RWPE2 (cell line): ENCODE measurements around the gene STRIP1.

Source experiments
- ATAC-seq: fragments of 200-7000 bp; cut with Tn5 transposase; 3 replicates; pipeline ENCODE4 v1.9.1; 2021; ENCODE audit warnings: low read depth
- DNase-seq: peaks from one replicate; pipeline ENCODE4 v3.0.0-alpha.2; 2020; ENCODE audit warnings: low spot score
- H3K27ac ChIP-seq: fragments of 450-650 bp; 2 replicates; pipeline ENCODE4 v1.5.1; 2017; ENCODE audit warnings: mild to moderate bottlenecking; ENCODE audit not compliant: poor library complexity, severe bottlenecking
- H3K27me3 ChIP-seq: fragments of 250-450 bp; sonication (Bioruptor Pico); 2 replicates; pipeline ENCODE4 v1.5.1; 2021; ENCODE audit warnings: mild to moderate bottlenecking, moderate library complexity; ENCODE audit not compliant: insufficient read depth, poor library complexity, severe bottlenecking
- H3K36me3 ChIP-seq: fragments of 250-450 bp; sonication (Bioruptor Pico); 2 replicates; pipeline ENCODE4 v1.5.1; 2020; ENCODE audit warnings: low read depth, mild to moderate bottlenecking, moderate library complexity
- H3K4me1 ChIP-seq: fragments of 250-450 bp; sonication (Bioruptor Pico); 2 replicates; pipeline ENCODE4 v1.5.1; 2021; ENCODE audit warnings: mild to moderate bottlenecking, moderate library complexity; ENCODE audit not compliant: insufficient read depth, poor library complexity, severe bottlenecking
- H3K4me3 ChIP-seq: fragments of 250-450 bp; sonication (Bioruptor Pico); 2 replicates; pipeline ENCODE4 v1.5.1; 2021; ENCODE audit warnings: mild to moderate bottlenecking, moderate library complexity; ENCODE audit not compliant: severe bottlenecking
- H3K9me3 ChIP-seq: fragments of 250-450 bp; sonication (Bioruptor Pico); 2 replicates; pipeline ENCODE4 v1.5.1; 2021; ENCODE audit warnings: mild to moderate bottlenecking, moderate library complexity; ENCODE audit not compliant: severe bottlenecking
- CTCF ChIP-seq: fragments of 450-650 bp; IDR thresholded peaks from one replicate; pipeline ENCODE4 v1.5.1; 2017; ENCODE audit warnings: mild to moderate bottlenecking, moderate library complexity; ENCODE audit not compliant: poor library complexity, severe bottlenecking

The STRIP1 gene, protein sequence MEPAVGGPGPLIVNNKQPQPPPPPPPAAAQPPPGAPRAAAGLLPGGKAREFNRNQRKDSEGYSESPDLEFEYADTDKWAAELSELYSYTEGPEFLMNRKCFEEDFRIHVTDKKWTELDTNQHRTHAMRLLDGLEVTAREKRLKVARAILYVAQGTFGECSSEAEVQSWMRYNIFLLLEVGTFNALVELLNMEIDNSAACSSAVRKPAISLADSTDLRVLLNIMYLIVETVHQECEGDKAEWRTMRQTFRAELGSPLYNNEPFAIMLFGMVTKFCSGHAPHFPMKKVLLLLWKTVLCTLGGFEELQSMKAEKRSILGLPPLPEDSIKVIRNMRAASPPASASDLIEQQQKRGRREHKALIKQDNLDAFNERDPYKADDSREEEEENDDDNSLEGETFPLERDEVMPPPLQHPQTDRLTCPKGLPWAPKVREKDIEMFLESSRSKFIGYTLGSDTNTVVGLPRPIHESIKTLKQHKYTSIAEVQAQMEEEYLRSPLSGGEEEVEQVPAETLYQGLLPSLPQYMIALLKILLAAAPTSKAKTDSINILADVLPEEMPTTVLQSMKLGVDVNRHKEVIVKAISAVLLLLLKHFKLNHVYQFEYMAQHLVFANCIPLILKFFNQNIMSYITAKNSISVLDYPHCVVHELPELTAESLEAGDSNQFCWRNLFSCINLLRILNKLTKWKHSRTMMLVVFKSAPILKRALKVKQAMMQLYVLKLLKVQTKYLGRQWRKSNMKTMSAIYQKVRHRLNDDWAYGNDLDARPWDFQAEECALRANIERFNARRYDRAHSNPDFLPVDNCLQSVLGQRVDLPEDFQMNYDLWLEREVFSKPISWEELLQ

GRCh38 chr1:110034451-110035235, at the start of gene STRIP1:
Gene STRIP1, plus strand, starts transcription at chr1:110034624. Its CDS starts 14 bp downstream, at chr1:110034638.
- H3K27ac ChIP-seq: peak within 1 kb of the TSS; percentile 39
- no peaks in the 10 kb centered on the region for H3K9me3 ChIP-seq
- peak within 1 kb of the TSS; percentile 96 for H3K4me3 ChIP-seq
- peaks cover 31% of the 10 kb centered on the region for H3K36me3 ChIP-seq
- peaks cover 9% of the 10 kb centered on the region for H3K4me1 ChIP-seq
- ATAC-seq (peak; percentile 86), DNase-seq (peak; percentile 87)
- no peaks in the 10 kb centered on the region for H3K27me3 ChIP-seq
- no peak for TF ChIP-seq CTCF

DNA sequence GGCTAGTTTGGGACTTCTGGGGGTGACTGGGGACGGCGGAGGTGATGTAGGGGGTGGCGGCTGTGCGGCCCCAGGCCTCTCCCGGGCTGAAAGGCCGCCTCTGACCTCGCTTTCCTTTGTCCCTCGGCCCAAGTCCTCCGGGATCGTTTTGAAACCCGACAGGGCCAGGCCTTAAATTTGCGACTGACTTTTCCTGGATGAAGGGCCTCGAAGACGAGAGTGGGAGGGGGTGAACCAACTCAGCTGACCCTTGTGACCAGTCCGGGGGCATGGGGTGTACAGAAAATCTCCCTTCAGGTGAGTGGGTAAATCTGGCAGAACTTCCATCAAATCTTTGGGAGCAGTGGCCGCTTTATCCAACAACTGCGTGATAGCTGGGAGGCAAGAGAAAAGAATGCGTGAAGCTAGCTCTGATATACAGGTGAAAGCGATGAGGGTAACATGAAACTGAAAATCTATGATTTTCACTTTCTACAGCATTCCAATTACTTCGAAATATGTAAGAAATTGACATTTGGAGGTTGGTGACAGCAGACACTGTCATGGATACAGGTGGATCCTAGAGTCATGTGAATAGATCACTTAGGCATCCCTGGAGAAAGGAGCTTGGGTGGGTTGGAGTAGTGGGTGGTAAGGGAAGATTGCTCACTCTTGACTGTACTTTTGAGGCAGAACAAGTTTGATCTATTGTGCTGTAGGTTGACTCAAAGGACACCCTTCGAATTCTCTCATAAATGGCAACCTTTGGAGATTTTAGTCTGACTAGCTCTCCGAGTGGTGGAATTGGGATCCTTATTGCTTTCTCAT, 49.0 kb upstream of the STRIP1 start:
- Histone ChIP-seq H3K36me3 (peaks cover 23% of the 10 kb centered on the region), H3K27ac (peak overlapping the region; percentile 57), H3K4me1 (peaks cover 5% of the 10 kb centered on the region), H3K9me3 (no peaks in the 10 kb centered on the region), H3K27me3 (no peaks in the 10 kb centered on the region), H3K4me3 (peak overlapping the region; percentile 62)
- no peak for DNase-seq
- peak; percentile 4; the same call in 2 of the 3 replicates for ATAC-seq
- TF ChIP-seq CTCF: no peak

GRCh38 chr1:109986054-109986444, 48.4 kb upstream of the STRIP1 start:
- TF ChIP-seq CTCF: no peak
- peaks cover 29% of the 10 kb centered on the region for H3K36me3 ChIP-seq
- H3K27me3 ChIP-seq: no peaks in the 10 kb centered on the region
- peaks cover 4% of the 10 kb centered on the region for H3K4me1 ChIP-seq
- no peak overlapping the region for H3K27ac ChIP-seq
- no peaks in the 10 kb centered on the region for H3K9me3 ChIP-seq
- ATAC-seq: no peak
- no peak for DNase-seq
- peak overlapping the region; percentile 62 for H3K4me3 ChIP-seq

- peaks cover 4% of the 10 kb centered on the region for H3K4me1 ChIP-seq
- no peak for TF ChIP-seq CTCF
- H3K27me3 ChIP-seq: no peaks in the 10 kb centered on the region
- peaks cover 29% of the 10 kb centered on the region for H3K36me3 ChIP-seq
- no peaks in the 10 kb centered on the region for H3K9me3 ChIP-seq
- no peak for DNase-seq
- no peak for ATAC-seq
- H3K4me3 ChIP-seq: no peak overlapping the region
- H3K27ac ChIP-seq: no peak overlapping the region
Observed at GRCh38 chr1:109988349-109988914, 46.0 kb upstream of the STRIP1 start.
